ENCODE results near the gene TMEM131L.

The TMEM131L gene

GRCh38 chr4:153485359-153485758, 19.2 kb downstream of the TMEM131L start:
- Histone ChIP-seq H3K36me3 (ENCODE audit: control insufficient read depth, insufficient read depth, low read length) (no peaks in the 10 kb centered on the region; the same call in 1 of the 2 replicates), H3K4me3 (replicated peaks; ENCODE audit: low read depth, low read length) (no peak overlapping the region), H3K27me3 (replicated peaks; ENCODE audit: control insufficient read depth, insufficient read depth, low read length) (no peaks in the 10 kb centered on the region)
- TF ChIP-seq, protein P1, sequence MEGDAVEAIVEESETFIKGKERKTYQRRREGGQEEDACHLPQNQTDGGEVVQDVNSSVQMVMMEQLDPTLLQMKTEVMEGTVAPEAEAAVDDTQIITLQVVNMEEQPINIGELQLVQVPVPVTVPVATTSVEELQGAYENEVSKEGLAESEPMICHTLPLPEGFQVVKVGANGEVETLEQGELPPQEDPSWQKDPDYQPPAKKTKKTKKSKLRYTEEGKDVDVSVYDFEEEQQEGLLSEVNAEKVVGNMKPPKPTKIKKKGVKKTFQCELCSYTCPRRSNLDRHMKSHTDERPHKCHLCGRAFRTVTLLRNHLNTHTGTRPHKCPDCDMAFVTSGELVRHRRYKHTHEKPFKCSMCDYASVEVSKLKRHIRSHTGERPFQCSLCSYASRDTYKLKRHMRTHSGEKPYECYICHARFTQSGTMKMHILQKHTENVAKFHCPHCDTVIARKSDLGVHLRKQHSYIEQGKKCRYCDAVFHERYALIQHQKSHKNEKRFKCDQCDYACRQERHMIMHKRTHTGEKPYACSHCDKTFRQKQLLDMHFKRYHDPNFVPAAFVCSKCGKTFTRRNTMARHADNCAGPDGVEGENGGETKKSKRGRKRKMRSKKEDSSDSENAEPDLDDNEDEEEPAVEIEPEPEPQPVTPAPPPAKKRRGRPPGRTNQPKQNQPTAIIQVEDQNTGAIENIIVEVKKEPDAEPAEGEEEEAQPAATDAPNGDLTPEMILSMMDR (IDR thresholded peaks at IDR 0.05; ENCODE audit: insufficient read depth, low read length, poor library complexity, severe bottlenecking), result no peak
- DNase-seq (ENCODE audit: extremely low read depth, insufficient read length), result no peak

DNA sequence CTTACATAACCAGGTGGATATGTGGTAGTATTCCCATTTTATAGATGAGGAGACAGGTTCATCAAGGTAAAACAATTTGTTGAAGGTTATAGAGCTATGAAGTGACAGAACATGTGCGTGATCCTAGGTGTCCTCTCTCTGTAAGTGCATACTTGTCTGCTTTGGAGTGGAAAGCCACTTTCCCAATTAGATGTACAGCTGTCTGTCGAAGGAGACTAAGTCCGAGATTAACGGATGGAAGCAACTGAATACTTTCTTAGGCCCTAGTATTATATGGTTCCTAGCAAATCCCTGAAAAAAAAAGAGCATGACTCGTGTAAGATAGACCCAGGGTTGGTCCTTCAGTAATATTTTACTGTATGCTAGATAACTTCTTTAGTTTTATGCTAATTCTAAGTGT, 19.7 kb downstream of the TMEM131L start:
- no peak overlapping the region; the same call in 1 of the 2 replicates for H3K4me3 ChIP-seq (replicated peaks; ENCODE audit: low read depth, low read length)
- DNase-seq (ENCODE audit: extremely low read depth, insufficient read length), result no peak
- no peaks in the 10 kb centered on the region; the same call in 1 of the 2 replicates for H3K36me3 ChIP-seq (ENCODE audit: control insufficient read depth, insufficient read depth, low read length)
- TF ChIP-seq, protein P1 (IDR thresholded peaks at IDR 0.05; ENCODE audit: insufficient read depth, low read length, poor library complexity, severe bottlenecking), result no peak
- no peaks in the 10 kb centered on the region for H3K27me3 ChIP-seq (replicated peaks; ENCODE audit: control insufficient read depth, insufficient read depth, low read length)

- H3K36me3 ChIP-seq (ENCODE audit: control insufficient read depth, insufficient read depth, low read length), result no peaks in the 10 kb centered on the region; the same call in 1 of the 2 replicates
- no peaks in the 10 kb centered on the region for H3K27me3 ChIP-seq (replicated peaks; ENCODE audit: control insufficient read depth, insufficient read depth, low read length)
- peak overlapping the region; percentile 90 for H3K4me3 ChIP-seq (replicated peaks; ENCODE audit: low read depth, low read length)
- peak; percentile 61 for DNase-seq (ENCODE audit: extremely low read depth, insufficient read length)
- TF ChIP-seq, protein P1 (IDR thresholded peaks at IDR 0.05; ENCODE audit: insufficient read depth, low read length, poor library complexity, severe bottlenecking), result no peak
Observed at GRCh38 chr4:153486281-153487151, 20.4 kb downstream of the TMEM131L start.

- peak overlapping the region; percentile 90 for H3K4me3 ChIP-seq (replicated peaks; ENCODE audit: low read depth, low read length)
- no peaks in the 10 kb centered on the region; the same call in 1 of the 2 replicates for H3K36me3 ChIP-seq (ENCODE audit: control insufficient read depth, insufficient read depth, low read length)
- no peaks in the 10 kb centered on the region for H3K27me3 ChIP-seq (replicated peaks; ENCODE audit: control insufficient read depth, insufficient read depth, low read length)
- DNase-seq (ENCODE audit: extremely low read depth, insufficient read length), result peak; percentile 85
- TF ChIP-seq, protein P1 (IDR thresholded peaks at IDR 0.05; ENCODE audit: insufficient read depth, low read length, poor library complexity, severe bottlenecking), result no peak
Observed at GRCh38 chr4:153488006-153488891, 22.1 kb downstream of the TMEM131L start.

- TF ChIP-seq, protein P1 (IDR thresholded peaks at IDR 0.05; ENCODE audit: insufficient read depth, low read length, poor library complexity, severe bottlenecking), result no peak
- no peaks in the 10 kb centered on the region; the same call in 1 of the 2 replicates for H3K36me3 ChIP-seq (ENCODE audit: control insufficient read depth, insufficient read depth, low read length)
- H3K4me3 ChIP-seq (replicated peaks; ENCODE audit: low read depth, low read length), result peak overlapping the region; percentile 90
- no peaks in the 10 kb centered on the region for H3K27me3 ChIP-seq (replicated peaks; ENCODE audit: control insufficient read depth, insufficient read depth, low read length)
- no peak for DNase-seq (ENCODE audit: extremely low read depth, insufficient read length)
Observed at GRCh38 chr4:153489856-153490558, 23.8 kb downstream of the TMEM131L start.
